Parathyroid adenoma (tissue), 2 donors: ENCODE results near the gene CCDC141.

Experiments
- H2AFZ ChIP-seq: fragments of 300-600 bp; sonication (generic); one replicate; pipeline ENCODE4 v1.7.0; 2017; ENCODE audit warnings: antibody characterized with exemption, mild to moderate bottlenecking
- H3K27ac ChIP-seq: fragments of 300-600 bp; sonication (generic); one replicate; pipeline ENCODE4 v1.7.0; 2017
- H3K27me3 ChIP-seq: fragments of 300-600 bp; sonication (generic); one replicate; pipeline ENCODE4 v1.7.0; 2017; ENCODE audit warnings: low read length; ENCODE audit not compliant: control insufficient read depth, insufficient read depth
- H3K36me3 ChIP-seq: fragments of 300-600 bp; sonication (generic); one replicate; pipeline ENCODE4 v1.7.0; 2017; ENCODE audit warnings: low read length; ENCODE audit not compliant: control insufficient read depth, insufficient read depth
- H3K4me1 ChIP-seq: fragments of 300-600 bp; sonication (generic); one replicate; pipeline ENCODE4 v1.7.0; 2017; ENCODE audit warnings: control low read depth
- H3K4me2 ChIP-seq: fragments of 300-600 bp; sonication (generic); one replicate; pipeline ENCODE4 v1.7.0; 2017; ENCODE audit warnings: low read length
- H3K4me3 ChIP-seq: fragments of 300-600 bp; sonication (generic); one replicate; pipeline ENCODE4 v1.7.0; 2017; ENCODE audit warnings: low read depth, low read length
- H3K79me2 ChIP-seq: fragments of 300-600 bp; sonication (generic); one replicate; pipeline ENCODE4 v1.7.0; 2017; ENCODE audit warnings: control low read depth
- H3K9ac ChIP-seq: fragments of 300-600 bp; sonication (generic); one replicate; pipeline ENCODE4 v1.7.0; 2017; ENCODE audit warnings: mild to moderate bottlenecking
- H3K9me3 ChIP-seq: fragments of 300-600 bp; sonication (generic); one replicate; pipeline ENCODE4 v1.7.0; 2017; ENCODE audit warnings: low read length; ENCODE audit not compliant: control insufficient read depth
- TF ChIP-seq, protein P1 (sequence below): fragments of 300-600 bp; sonication (generic); IDR thresholded peaks from one replicate; pipeline ENCODE4 v1.7.0; 2017; ENCODE audit warnings: antibody characterized with exemption, mild to moderate bottlenecking
- donor health status: primary hyperparathyroidism.

Gene CCDC141

DNA sequence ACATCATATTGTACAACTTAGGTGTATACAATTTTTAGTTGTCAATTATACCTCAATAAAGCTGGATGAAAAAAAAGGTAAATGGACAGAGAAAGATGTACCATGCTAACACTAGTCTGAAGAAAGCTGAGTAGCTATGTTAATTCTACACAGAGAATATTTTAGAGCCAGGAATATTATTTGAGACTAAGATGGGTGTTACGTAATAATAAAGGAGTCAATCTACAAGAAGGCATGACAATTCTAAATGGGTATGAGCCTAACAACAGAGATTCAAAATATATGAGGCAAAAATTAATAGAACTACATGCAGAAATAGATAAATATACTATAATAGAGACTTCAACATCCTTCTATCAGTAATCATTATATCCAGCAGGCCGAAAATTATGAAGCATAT is 69.1 kb downstream of the CCDC141 start:
- no peak overlapping the region for H2AFZ ChIP-seq
- no peaks in the 10 kb centered on the region for H3K36me3 ChIP-seq
- no peaks in the 10 kb centered on the region for H3K9me3 ChIP-seq
- no peak overlapping the region for H3K27ac ChIP-seq
- no peak overlapping the region for H3K4me3 ChIP-seq
- H3K4me2 ChIP-seq = no peak overlapping the region
- TF ChIP-seq, protein P1, sequence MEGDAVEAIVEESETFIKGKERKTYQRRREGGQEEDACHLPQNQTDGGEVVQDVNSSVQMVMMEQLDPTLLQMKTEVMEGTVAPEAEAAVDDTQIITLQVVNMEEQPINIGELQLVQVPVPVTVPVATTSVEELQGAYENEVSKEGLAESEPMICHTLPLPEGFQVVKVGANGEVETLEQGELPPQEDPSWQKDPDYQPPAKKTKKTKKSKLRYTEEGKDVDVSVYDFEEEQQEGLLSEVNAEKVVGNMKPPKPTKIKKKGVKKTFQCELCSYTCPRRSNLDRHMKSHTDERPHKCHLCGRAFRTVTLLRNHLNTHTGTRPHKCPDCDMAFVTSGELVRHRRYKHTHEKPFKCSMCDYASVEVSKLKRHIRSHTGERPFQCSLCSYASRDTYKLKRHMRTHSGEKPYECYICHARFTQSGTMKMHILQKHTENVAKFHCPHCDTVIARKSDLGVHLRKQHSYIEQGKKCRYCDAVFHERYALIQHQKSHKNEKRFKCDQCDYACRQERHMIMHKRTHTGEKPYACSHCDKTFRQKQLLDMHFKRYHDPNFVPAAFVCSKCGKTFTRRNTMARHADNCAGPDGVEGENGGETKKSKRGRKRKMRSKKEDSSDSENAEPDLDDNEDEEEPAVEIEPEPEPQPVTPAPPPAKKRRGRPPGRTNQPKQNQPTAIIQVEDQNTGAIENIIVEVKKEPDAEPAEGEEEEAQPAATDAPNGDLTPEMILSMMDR = no peak
- H3K79me2 ChIP-seq = no peaks in the 10 kb centered on the region
- no peak overlapping the region for H3K9ac ChIP-seq
- no peaks in the 10 kb centered on the region for H3K4me1 ChIP-seq
- no peaks in the 10 kb centered on the region for H3K27me3 ChIP-seq

DNA sequence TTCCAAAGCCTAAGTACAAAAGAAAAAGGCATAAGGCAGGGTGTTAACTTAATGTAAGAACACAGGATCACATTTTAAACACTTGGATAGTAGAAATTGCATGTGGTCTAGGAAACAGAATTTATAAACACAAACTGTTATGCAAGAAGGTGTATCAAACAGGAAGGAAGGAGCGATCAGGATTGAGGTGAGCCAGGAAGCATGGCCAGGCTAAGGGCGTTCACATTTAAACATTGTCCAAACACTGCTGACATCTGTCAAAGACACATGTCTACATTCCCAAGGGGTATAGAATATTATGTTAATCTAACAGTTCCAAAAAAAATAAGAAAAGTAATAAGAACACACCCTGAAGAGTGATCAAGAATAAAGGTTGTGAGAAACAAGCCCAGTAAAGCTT is 71.3 kb downstream of the CCDC141 start:
- Histone ChIP-seq H3K4me1 (no peaks in the 10 kb centered on the region), H3K4me3 (no peak overlapping the region), H3K27ac (no peak overlapping the region), H3K9ac (no peak overlapping the region), H3K79me2 (no peaks in the 10 kb centered on the region), H3K9me3 (no peaks in the 10 kb centered on the region), H3K36me3 (no peaks in the 10 kb centered on the region), H3K4me2 (no peak overlapping the region), H3K27me3 (no peaks in the 10 kb centered on the region), H2AFZ (no peak overlapping the region)
- TF ChIP-seq, protein P1 = no peak

DNA sequence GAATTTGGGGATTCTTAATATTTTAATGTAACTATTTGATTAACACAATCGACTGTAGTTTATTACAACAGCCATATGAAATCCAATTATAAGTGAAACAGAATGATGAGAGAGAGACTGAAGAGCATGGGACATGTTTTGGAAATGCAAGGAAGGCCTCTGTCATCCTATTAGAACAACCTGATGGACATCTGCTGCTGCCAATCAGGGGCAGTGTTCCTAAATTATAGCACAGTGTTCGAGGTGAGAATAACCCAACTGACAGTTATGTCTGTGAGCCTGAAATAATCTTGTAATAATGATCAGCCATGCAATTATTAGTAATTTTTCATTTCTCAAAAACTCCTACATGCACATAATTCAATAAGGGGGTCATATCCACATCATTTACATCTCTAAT is 73.6 kb downstream of the CCDC141 start:
- Histone ChIP-seq H3K4me2 (no peak overlapping the region), H3K4me1 (no peaks in the 10 kb centered on the region), H3K4me3 (no peak overlapping the region), H3K27me3 (no peaks in the 10 kb centered on the region), H2AFZ (no peak overlapping the region), H3K36me3 (no peaks in the 10 kb centered on the region), H3K79me2 (no peaks in the 10 kb centered on the region), H3K9me3 (no peaks in the 10 kb centered on the region), H3K27ac (no peak overlapping the region), H3K9ac (no peak overlapping the region)
- TF ChIP-seq, protein P1 = no peak

DNA sequence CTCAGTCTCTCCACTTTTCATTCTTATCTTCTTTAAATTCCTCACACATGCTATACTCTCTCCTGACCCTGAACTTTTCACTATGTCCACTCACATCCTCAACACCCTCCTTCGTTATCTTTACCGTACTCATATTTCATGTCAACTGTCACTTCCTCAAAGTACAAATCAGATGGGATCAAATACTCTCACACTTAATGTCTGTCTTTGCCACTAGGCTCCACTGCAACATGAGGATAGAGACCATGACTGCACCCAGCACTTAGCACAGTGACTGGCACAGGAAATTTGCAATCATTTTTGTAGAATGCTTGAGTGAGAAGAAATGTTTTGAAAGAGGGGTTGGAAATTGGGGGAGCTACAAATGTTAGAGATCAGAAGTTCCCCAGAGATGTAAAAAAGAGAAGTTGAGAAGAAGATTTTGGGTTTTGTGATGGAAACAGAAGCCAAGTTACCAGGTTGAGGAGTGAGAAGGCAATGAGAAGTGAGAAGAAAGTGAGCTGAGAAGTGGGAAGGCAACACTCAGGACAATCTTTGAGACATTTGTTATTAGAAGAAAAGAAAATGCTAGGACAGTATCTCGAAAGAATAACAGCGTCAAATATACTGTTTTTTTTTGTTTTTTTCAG is 87.0 kb downstream of the CCDC141 start:
- H3K27ac ChIP-seq = no peak overlapping the region
- no peaks in the 10 kb centered on the region for H3K9me3 ChIP-seq
- TF ChIP-seq, protein P1 = no peak
- H3K4me2 ChIP-seq = no peak overlapping the region
- no peak overlapping the region for H3K4me3 ChIP-seq
- no peaks in the 10 kb centered on the region for H3K27me3 ChIP-seq
- no peaks in the 10 kb centered on the region for H3K36me3 ChIP-seq
- H2AFZ ChIP-seq = no peak overlapping the region
- H3K9ac ChIP-seq = no peak overlapping the region
- no peaks in the 10 kb centered on the region for H3K79me2 ChIP-seq
- H3K4me1 ChIP-seq = no peaks in the 10 kb centered on the region

DNA sequence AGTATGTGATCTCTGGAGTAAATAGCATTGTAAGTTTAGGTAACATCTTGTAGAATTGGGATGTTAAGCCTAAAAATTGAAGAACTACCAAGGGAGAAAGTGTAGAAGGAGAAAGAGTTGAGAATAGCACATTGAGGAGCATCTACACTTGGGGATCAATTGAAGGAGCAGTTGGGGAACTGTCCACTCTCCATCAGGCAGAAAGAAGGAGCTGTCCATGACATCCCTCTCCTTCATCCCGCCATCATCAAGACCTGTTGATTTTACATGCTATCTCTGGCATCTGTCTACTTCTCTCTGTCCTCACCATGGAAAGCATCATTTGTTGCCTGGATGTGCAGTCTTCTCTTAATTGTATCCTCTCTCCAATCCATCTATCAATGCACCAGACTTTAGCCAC is 87.8 kb downstream of the CCDC141 start:
- H3K27me3 ChIP-seq = no peaks in the 10 kb centered on the region
- no peaks in the 10 kb centered on the region for H3K36me3 ChIP-seq
- no peaks in the 10 kb centered on the region for H3K4me1 ChIP-seq
- no peaks in the 10 kb centered on the region for H3K79me2 ChIP-seq
- TF ChIP-seq, protein P1 = no peak
- H3K4me3 ChIP-seq = no peak overlapping the region
- H3K27ac ChIP-seq = no peak overlapping the region
- H2AFZ ChIP-seq = no peak overlapping the region
- no peak overlapping the region for H3K9ac ChIP-seq
- no peaks in the 10 kb centered on the region for H3K9me3 ChIP-seq
- H3K4me2 ChIP-seq = no peak overlapping the region
